Omental fat pad (tissue), 4 donors: ENCODE measurements around the gene MVB12B. TPM values are rescaled to one million over a fixed set of nuclear protein-coding genes. Genes with fewer than 3 reads are reported as not detected.

Source experiments
- ATAC-seq: fragments of 150-250 bp; one replicate; pipeline ENCODE4 v1.9.1; 2016; ENCODE audit warnings: mild to moderate bottlenecking, moderate library complexity; ENCODE audit not compliant: low FRiP score
- DNase-seq: peaks from one replicate; pipeline ENCODE4 v3.0.0-alpha.2; 2019; ENCODE audit warnings: low spot score
- total RNA-seq, 4 donors: library from RNA; depleted of rRNA; stranded (reverse); fragments of >200 nt; gene quantifications; one replicate each; pipeline ENCODE4 v1.1.0, GENCODE V29; 2016
- TF ChIP-seq, protein P1 (sequence below), 3 donors: fragments of 450-650 bp; IDR thresholded peaks; one replicate each; pipeline ENCODE4 v1.5.1; 2016 to 2017; ENCODE audit warnings: antibody characterized with exemption in 3 of 3, mild to moderate bottlenecking in 3 of 3, moderate library complexity in 2 of 3

MVB12B gene
- total RNA-seq, 4 donors from 2014 or later = 5.5 to 21.4 (median 11.6) TPM

- TF ChIP-seq, protein P1, sequence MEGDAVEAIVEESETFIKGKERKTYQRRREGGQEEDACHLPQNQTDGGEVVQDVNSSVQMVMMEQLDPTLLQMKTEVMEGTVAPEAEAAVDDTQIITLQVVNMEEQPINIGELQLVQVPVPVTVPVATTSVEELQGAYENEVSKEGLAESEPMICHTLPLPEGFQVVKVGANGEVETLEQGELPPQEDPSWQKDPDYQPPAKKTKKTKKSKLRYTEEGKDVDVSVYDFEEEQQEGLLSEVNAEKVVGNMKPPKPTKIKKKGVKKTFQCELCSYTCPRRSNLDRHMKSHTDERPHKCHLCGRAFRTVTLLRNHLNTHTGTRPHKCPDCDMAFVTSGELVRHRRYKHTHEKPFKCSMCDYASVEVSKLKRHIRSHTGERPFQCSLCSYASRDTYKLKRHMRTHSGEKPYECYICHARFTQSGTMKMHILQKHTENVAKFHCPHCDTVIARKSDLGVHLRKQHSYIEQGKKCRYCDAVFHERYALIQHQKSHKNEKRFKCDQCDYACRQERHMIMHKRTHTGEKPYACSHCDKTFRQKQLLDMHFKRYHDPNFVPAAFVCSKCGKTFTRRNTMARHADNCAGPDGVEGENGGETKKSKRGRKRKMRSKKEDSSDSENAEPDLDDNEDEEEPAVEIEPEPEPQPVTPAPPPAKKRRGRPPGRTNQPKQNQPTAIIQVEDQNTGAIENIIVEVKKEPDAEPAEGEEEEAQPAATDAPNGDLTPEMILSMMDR (IDR thresholded peaks at IDR 0.05) = no peak
- DNase-seq (no peak), ATAC-seq (no peak)
Observed at GRCh38 chr9:126303488-126303887, 23.1 kb upstream of the MVB12B start.

DNA sequence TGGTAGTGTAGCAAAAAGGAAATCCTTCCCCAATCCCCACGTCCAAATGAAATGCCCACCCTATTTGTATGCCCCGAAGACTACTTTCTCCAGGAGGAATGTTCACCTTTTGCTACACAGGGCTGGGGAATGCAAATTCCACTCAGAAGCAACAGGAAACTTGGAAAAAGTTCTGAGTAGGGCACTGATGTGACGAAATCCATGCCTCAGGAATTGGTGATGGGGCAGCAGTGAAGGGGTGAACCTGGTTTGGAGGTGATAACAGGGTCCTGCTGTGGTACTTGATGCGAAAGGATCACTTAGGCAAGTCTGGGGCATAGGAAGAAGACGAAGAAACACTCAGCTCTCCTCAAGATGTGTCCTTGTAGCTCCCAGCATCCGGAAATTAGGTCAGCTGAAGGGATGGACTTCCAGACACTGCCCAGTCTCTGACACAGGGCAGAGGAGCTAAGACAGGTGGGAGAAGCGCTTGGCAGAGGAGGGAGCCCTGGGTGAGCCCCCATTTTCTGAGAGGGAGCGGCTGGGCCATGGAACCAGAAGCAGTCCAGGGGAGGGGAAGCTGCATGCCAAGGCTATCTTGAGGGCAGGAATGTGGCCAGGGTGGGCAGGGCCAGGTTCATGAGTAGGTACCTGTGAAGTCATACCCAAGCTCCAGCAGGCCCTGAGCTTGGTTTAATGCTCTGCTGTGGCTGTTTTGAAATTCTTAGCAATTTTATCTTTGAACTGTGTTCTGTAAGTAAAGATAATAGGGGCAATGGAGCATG, 22.2 kb upstream of the MVB12B start:
- DNase-seq (no peak), ATAC-seq (no peak)
- TF ChIP-seq, protein P1 (IDR thresholded peaks at IDR 0.05) = no peak

GRCh38 chr9:126304971-126305320, 21.7 kb upstream of the MVB12B start:
- TF ChIP-seq, protein P1 (IDR thresholded peaks at IDR 0.05) = no peak
- ATAC-seq = no peak
- DNase-seq = no peak

- ATAC-seq = no peak
- TF ChIP-seq, protein P1 (IDR thresholded peaks at IDR 0.05) = no peak
- no peak for DNase-seq
Observed at GRCh38 chr9:126306071-126306647, 20.5 kb upstream of the MVB12B start.

DNA sequence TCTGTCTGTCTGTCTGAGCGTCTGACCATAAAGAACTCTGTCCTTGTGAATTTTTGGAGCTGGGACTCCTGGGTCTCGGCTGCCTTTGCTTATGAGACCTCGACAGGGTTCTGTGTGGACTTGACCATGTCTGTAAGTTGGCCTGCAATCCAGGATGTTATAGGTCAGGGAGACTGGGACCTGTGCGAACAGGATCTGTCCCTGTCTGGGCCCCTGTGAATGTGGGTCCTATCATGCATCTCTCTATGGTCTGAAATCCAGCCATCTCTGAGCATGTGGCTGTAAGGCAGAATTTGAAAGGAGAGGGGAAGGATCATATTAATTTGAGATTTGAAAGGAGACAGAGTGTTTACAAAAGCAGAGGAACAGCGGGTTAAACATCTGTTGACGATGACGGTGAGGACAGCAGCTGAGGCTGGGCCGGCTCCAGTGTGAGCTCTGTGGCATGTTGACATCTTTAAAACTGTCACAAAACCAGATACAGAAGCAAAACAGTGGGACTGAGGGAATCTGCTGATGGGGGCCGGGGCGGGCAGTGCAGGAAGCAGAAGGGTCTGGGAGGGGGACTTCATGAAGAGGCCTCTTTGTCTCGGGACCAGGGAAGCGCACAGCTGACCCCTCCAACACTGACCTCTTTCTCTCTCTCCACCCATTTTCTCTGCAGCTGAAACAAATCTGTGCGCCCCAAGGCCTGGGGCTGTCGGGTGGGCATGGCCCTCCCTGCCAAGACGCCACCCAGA, 19.1 kb upstream of the MVB12B start:
- DNase-seq = no peak

GRCh38 chr9:126309427-126310189, 17.0 kb upstream of the MVB12B start:
- TF ChIP-seq, protein P1 (IDR thresholded peaks at IDR 0.05) = no peak
- no peak for DNase-seq
- no peak for ATAC-seq

More for the DNA sequence above, 19.1 kb upstream of the MVB12B start:
- TF ChIP-seq, protein P1 (IDR thresholded peaks at IDR 0.05) = no peak
- ATAC-seq = no peak
